ENCODE measurements around the gene NPAT. TPM values are rescaled to one million over a fixed set of nuclear protein-coding genes. Genes with fewer than 3 reads are reported as not detected.

NPAT gene
- total and polyA plus RNA-seq, 9 of the 15 experiments (the other 6 are each of a cell fraction or from before 2014, with no cell fraction given) = 8.8 to 30.0 (median 22.1) TPM

GRCh38 chr11:108199446-108200321 lies 22.8 kb downstream of the NPAT start (continued):
- TF ChIP-seq CHD2 (IDR thresholded peaks at IDR 0.05; ENCODE audit: low read depth, low read length) (no peak), ZNF639 (CRISPR knock-in tag; conservative IDR thresholded peaks at IDR 0.05 in 1 of 2, IDR thresholded peaks at IDR 0.05 in 1 of 2) (no peak), SIX5 (IDR thresholded peaks at IDR 0.05; ENCODE audit: borderline replicate concordance in 1 of 2, insufficient read depth in 1 of 2, low read depth in 1 of 2, low read length in 2 of 2) (no peak), SPI1 (IDR thresholded peaks at IDR 0.05; ENCODE audit: borderline replicate concordance, low read depth, low read length) (no peak), SAP30 (IDR thresholded peaks at IDR 0.05; ENCODE audit: borderline replicate concordance, insufficient read depth, low read depth, low read length, poor library complexity, severe bottlenecking) (no peak), ZNF124 (CRISPR knock-in tag; IDR thresholded peaks at IDR 0.05) (no peak), PRMT5 (CRISPR knock-in tag; IDR thresholded peaks at IDR 0.05) (no peak), GABPB2 (CRISPR knock-in tag; conservative IDR thresholded peaks at IDR 0.05) (no peak), PHTF2 (CRISPR knock-in tag; IDR thresholded peaks at IDR 0.05) (no peak), PHF8 (IDR thresholded peaks at IDR 0.05; ENCODE audit: borderline replicate concordance, low read length) (no peak), RBFOX2 (IDR thresholded peaks at IDR 0.05; ENCODE audit: low read depth, low read length) (no peak), CBFB (CRISPR knock-in tag; IDR thresholded peaks at IDR 0.05) (no peak), SRSF1 (IDR thresholded peaks at IDR 0.05; ENCODE audit: low read depth, low read length) (no peak), AFF4 (CRISPR knock-in tag; IDR thresholded peaks at IDR 0.05) (no peak)

Data from K562 (cell line).